GM23338 (cell line): Measurements from ENCODE around the gene CFAP92. TPM values are rescaled to one million over a fixed set of nuclear protein-coding genes. Genes with fewer than 3 reads are reported as not detected.
A peak's percentile ranks its signal among the peaks of the same experiment; 100 is the strongest.

Experiments
- ATAC-seq: fragments of 200-7000 bp; cut with Tn5 transposase; 3 replicates; pipeline ENCODE4 v1.9.1; 2020
- DNase-seq: peaks from one replicate; pipeline ENCODE4 v3.0.0-alpha.2; 2015; ENCODE audit warnings: low spot score
- H2AFZ ChIP-seq: fragments of 200-600 bp; sonication (generic); 2 replicates; pipeline ENCODE4 v1.8.0; 2016; ENCODE audit warnings: antibody characterized with exemption, mild to moderate bottlenecking, moderate library complexity
- H3F3A ChIP-seq: fragments of 200-600 bp; sonication (generic); replicated peaks from 2 replicates; pipeline ENCODE4 v1.8.0; 2017; ENCODE audit warnings: antibody characterized with exemption, mixed run types, low read depth
- H3K27ac ChIP-seq: fragments of 200-600 bp; sonication (generic); 2 replicates; pipeline ENCODE4 v1.6.1; 2016; ENCODE audit warnings: low read depth
- H3K27me3 ChIP-seq: fragments of 200-600 bp; sonication (generic); 2 replicates; pipeline ENCODE4 v1.8.0; 2016; ENCODE audit warnings: mild to moderate bottlenecking, mixed run types, moderate library complexity; ENCODE audit not compliant: insufficient read depth
- H3K36me3 ChIP-seq: fragments of 200-600 bp; sonication (generic); 2 replicates; pipeline ENCODE4 v1.8.0; 2016; ENCODE audit warnings: mild to moderate bottlenecking; ENCODE audit not compliant: insufficient read depth
- H3K4me1 ChIP-seq: fragments of 200-600 bp; sonication (generic); 2 replicates; pipeline ENCODE4 v1.8.0; 2016; ENCODE audit warnings: mild to moderate bottlenecking, moderate library complexity; ENCODE audit not compliant: insufficient read depth
- H3K4me2 ChIP-seq: fragments of 200-600 bp; sonication (generic); 2 replicates; pipeline ENCODE4 v1.7.1; 2017; ENCODE audit warnings: mixed run types
- H3K4me3 ChIP-seq: fragments of 200-600 bp; sonication (generic); 2 replicates; pipeline ENCODE4 v1.6.1; 2016; ENCODE audit warnings: mixed run types
- H3K79me2 ChIP-seq: fragments of 200-600 bp; sonication (generic); replicated peaks from 2 replicates; pipeline ENCODE4 v1.8.0; 2017; ENCODE audit warnings: mild to moderate bottlenecking; ENCODE audit not compliant: insufficient read depth
- H3K9me2 ChIP-seq: fragments of 200-600 bp; sonication (generic); 2 replicates; pipeline ENCODE4 v1.8.0; 2017; ENCODE audit not compliant: insufficient read depth
- H4K20me1 ChIP-seq: fragments of 200-600 bp; sonication (generic); replicated peaks from 2 replicates; pipeline ENCODE4 v1.8.0; 2017; ENCODE audit warnings: mild to moderate bottlenecking; ENCODE audit not compliant: insufficient read depth
- H3K27ac Mint-ChIP-seq: 2 replicates; pipeline ENCODE4 v1.8.0; 2020; ENCODE audit warnings: inconsistent platforms, mild to moderate bottlenecking, moderate library complexity, mixed read lengths
- H3K27me3 Mint-ChIP-seq: 3 replicates; pipeline ENCODE4 v1.8.0; 2022; ENCODE audit warnings: low read depth, mild to moderate bottlenecking, moderate library complexity, mixed read lengths, inconsistent platforms; ENCODE audit not compliant: insufficient read depth, poor library complexity
- H3K36me3 Mint-ChIP-seq: 3 replicates; pipeline ENCODE4 v1.8.0; 2021; ENCODE audit warnings: low read depth, mild to moderate bottlenecking, inconsistent platforms, moderate library complexity, mixed read lengths
- H3K4me1 Mint-ChIP-seq: 3 replicates; pipeline ENCODE4 v1.8.0; 2020; ENCODE audit warnings: mild to moderate bottlenecking, inconsistent platforms, mixed read lengths
- H3K4me3 Mint-ChIP-seq: 3 replicates; pipeline ENCODE4 v1.8.0; 2021; ENCODE audit warnings: moderate library complexity, mild to moderate bottlenecking, inconsistent platforms, mixed read lengths
- H3K9me3 Mint-ChIP-seq: 3 replicates; pipeline ENCODE4 v1.8.0; 2020; ENCODE audit warnings: moderate library complexity, mild to moderate bottlenecking, inconsistent platforms, mixed read lengths
- CREB1 ChIP-seq: fragments of 250-450 bp; sonication (Bioruptor Pico); IDR thresholded peaks from 2 replicates; pipeline ENCODE4 v1.5.0; 2020; ENCODE audit warnings: low read depth, mild to moderate bottlenecking, moderate library complexity
- CTCF ChIP-seq, 2 experiments: fragments of 200-600 bp in 1 of 2; sonication (generic) in 1 of 2; conservative IDR thresholded peaks; 2 replicates each; pipeline versions ENCODE4 v1.5.1 to v1.6.1; 2016 to 2017; ENCODE audit warnings: antibody characterized with exemption in 2 of 2, low read depth in 2 of 2, mild to moderate bottlenecking in 2 of 2, moderate library complexity in 1 of 2
- ETS1 ChIP-seq: IDR thresholded peaks from 2 replicates; pipeline ENCODE4 v1.6.1; 2016; ENCODE audit warnings: antibody characterized with exemption
- EZH2 ChIP-seq: fragments of 200-600 bp; sonication (generic); IDR thresholded peaks from one replicate; pipeline ENCODE4 v1.8.0; 2017; ENCODE audit warnings: antibody characterized with exemption, mild to moderate bottlenecking, low read depth; ENCODE audit not compliant: unreplicated experiment
- EZH2phosphoT487 ChIP-seq: fragments of 200-600 bp; sonication (generic); IDR thresholded peaks from one replicate; pipeline ENCODE4 v1.8.1; 2018; ENCODE audit warnings: antibody characterized with exemption; ENCODE audit not compliant: unreplicated experiment
- JUNB ChIP-seq: IDR thresholded peaks from one replicate; pipeline ENCODE4 v1.6.1; 2016; ENCODE audit warnings: antibody characterized with exemption; ENCODE audit not compliant: unreplicated experiment
- NANOG ChIP-seq: IDR thresholded peaks from 2 replicates; pipeline ENCODE4 v1.6.1; 2016; ENCODE audit warnings: antibody characterized with exemption, borderline replicate concordance
- POLR2AphosphoS5 ChIP-seq: IDR thresholded peaks from 2 replicates; pipeline ENCODE4 v1.6.1; 2016; ENCODE audit warnings: antibody characterized with exemption, low read depth
- REST ChIP-seq: IDR thresholded peaks from one replicate; pipeline ENCODE4 v1.6.1; 2018; ENCODE audit warnings: antibody characterized with exemption; ENCODE audit not compliant: unreplicated experiment
- STAT1 ChIP-seq: IDR thresholded peaks from one replicate; pipeline ENCODE4 v1.6.1; 2016; ENCODE audit warnings: antibody characterized with exemption; ENCODE audit not compliant: unreplicated experiment
- ZNF114 ChIP-seq: fragments of 250-450 bp; sonication (Bioruptor Pico); IDR thresholded peaks from 2 replicates; pipeline ENCODE4 v1.5.0; 2020; ENCODE audit warnings: mild to moderate bottlenecking, moderate library complexity
- ZNF331 ChIP-seq: fragments of 250-450 bp; sonication (Bioruptor Pico); IDR thresholded peaks from 2 replicates; pipeline ENCODE4 v1.5.0; 2020; ENCODE audit warnings: low read depth, mild to moderate bottlenecking, moderate library complexity
- ZNF462 ChIP-seq: fragments of 250-450 bp; sonication (Bioruptor Pico); IDR thresholded peaks from 2 replicates; pipeline ENCODE4 v1.5.0; 2020; ENCODE audit warnings: mild to moderate bottlenecking, moderate library complexity
- polyA plus RNA-seq: library from polyadenylated mRNA; unstranded; fragments of >200 nt; fragmentation: Nextera tagmentation; extraction: Ambion mirVana; gene quantifications from 2 replicates; pipeline ENCODE4 v1.2.1, GENCODE V29; 2016
- total RNA-seq: library from RNA; depleted of rRNA; stranded (reverse); fragments of >200 nt; shearing (Covaris generic); gene quantifications from 2 replicates; pipeline ENCODE4 v1.2.3, GENCODE V29; 2014

CFAP92 gene
- total and polyA plus RNA-seq, 2 experiments from 2014 or later, result 1.6 to 2.3 TPM

- Mint-ChIP-seq H3K4me1 (peaks cover 4% of the 10 kb centered on the region; the same call in 1 of the 3 replicates), H3K36me3 (no peaks in the 10 kb centered on the region), H3K27ac (no peak overlapping the region), H3K4me3 (no peak overlapping the region), H3K27me3 (peaks cover 9% of the 10 kb centered on the region), H3K9me3 (no peaks in the 10 kb centered on the region; the same call in 2 of the 3 replicates)
- H3K4me2 ChIP-seq, result no peak overlapping the region
- H3K27me3 ChIP-seq, result no peaks in the 10 kb centered on the region
- no peak overlapping the region for H3K4me3 ChIP-seq
- no peaks in the 10 kb centered on the region for H3K4me1 ChIP-seq
- no peak overlapping the region for H3K27ac ChIP-seq
- no peaks in the 10 kb centered on the region for H3F3A ChIP-seq
- DNase-seq, result peak; percentile 29
- no peaks in the 10 kb centered on the region for H3K79me2 ChIP-seq
- TF ChIP-seq STAT1, result no peak
- no peak for TF ChIP-seq CREB1
- no peak for TF ChIP-seq JUNB
- TF ChIP-seq ETS1, result no peak
- no peak for TF ChIP-seq CTCF (conservative IDR thresholded peaks at IDR 0.05; ENCODE audit: low read depth in 2 of 2)
- TF ChIP-seq ZNF462, result no peak
- TF ChIP-seq REST, result no peak
- no peak for TF ChIP-seq POLR2AphosphoS5
- no peak for TF ChIP-seq EZH2phosphoT487
- TF ChIP-seq ZNF331 (CRISPR knock-in tag), result no peak
- TF ChIP-seq NANOG, result no peak
- no peak for TF ChIP-seq EZH2
- TF ChIP-seq ZNF114 (CRISPR knock-in tag), result no peak
- peak; percentile 55 for ATAC-seq
- no peaks in the 10 kb centered on the region for H3K36me3 ChIP-seq
- no peaks in the 10 kb centered on the region for H3K9me2 ChIP-seq
- no peak overlapping the region for H2AFZ ChIP-seq
- no peaks in the 10 kb centered on the region for H4K20me1 ChIP-seq
These were observed 28.6 kb downstream of the CFAP92 start for GRCh38 chr3:128965280-128965679.
